GM23338 (cell line): ENCODE data around the gene QRICH2.
A peak's percentile ranks its signal among the peaks of the same experiment; 100 is the strongest.

ENCODE experiments used
- CREB1 ChIP-seq: fragments of 250-450 bp; sonication (Bioruptor Pico); IDR thresholded peaks from 2 replicates; pipeline ENCODE4 v1.5.0; 2020; ENCODE audit warnings: low read depth, mild to moderate bottlenecking, moderate library complexity
- CTCF ChIP-seq, 2 experiments: fragments of 200-600 bp in 1 of 2; sonication (generic) in 1 of 2; conservative IDR thresholded peaks; 2 replicates each; pipeline versions ENCODE4 v1.5.1 to v1.6.1; 2016 to 2017; ENCODE audit warnings: antibody characterized with exemption in 2 of 2, low read depth in 2 of 2, mild to moderate bottlenecking in 2 of 2, moderate library complexity in 1 of 2
- ETS1 ChIP-seq: IDR thresholded peaks from 2 replicates; pipeline ENCODE4 v1.6.1; 2016; ENCODE audit warnings: antibody characterized with exemption
- EZH2 ChIP-seq: fragments of 200-600 bp; sonication (generic); IDR thresholded peaks from one replicate; pipeline ENCODE4 v1.8.0; 2017; ENCODE audit warnings: antibody characterized with exemption, mild to moderate bottlenecking, low read depth; ENCODE audit not compliant: unreplicated experiment
- EZH2phosphoT487 ChIP-seq: fragments of 200-600 bp; sonication (generic); IDR thresholded peaks from one replicate; pipeline ENCODE4 v1.8.1; 2018; ENCODE audit warnings: antibody characterized with exemption; ENCODE audit not compliant: unreplicated experiment
- JUNB ChIP-seq: IDR thresholded peaks from one replicate; pipeline ENCODE4 v1.6.1; 2016; ENCODE audit warnings: antibody characterized with exemption; ENCODE audit not compliant: unreplicated experiment
- NANOG ChIP-seq: IDR thresholded peaks from 2 replicates; pipeline ENCODE4 v1.6.1; 2016; ENCODE audit warnings: antibody characterized with exemption, borderline replicate concordance
- POLR2AphosphoS5 ChIP-seq: IDR thresholded peaks from 2 replicates; pipeline ENCODE4 v1.6.1; 2016; ENCODE audit warnings: antibody characterized with exemption, low read depth
- REST ChIP-seq: IDR thresholded peaks from one replicate; pipeline ENCODE4 v1.6.1; 2018; ENCODE audit warnings: antibody characterized with exemption; ENCODE audit not compliant: unreplicated experiment
- STAT1 ChIP-seq: IDR thresholded peaks from one replicate; pipeline ENCODE4 v1.6.1; 2016; ENCODE audit warnings: antibody characterized with exemption; ENCODE audit not compliant: unreplicated experiment
- ZNF114 ChIP-seq: fragments of 250-450 bp; sonication (Bioruptor Pico); IDR thresholded peaks from 2 replicates; pipeline ENCODE4 v1.5.0; 2020; ENCODE audit warnings: mild to moderate bottlenecking, moderate library complexity
- ZNF331 ChIP-seq: fragments of 250-450 bp; sonication (Bioruptor Pico); IDR thresholded peaks from 2 replicates; pipeline ENCODE4 v1.5.0; 2020; ENCODE audit warnings: low read depth, mild to moderate bottlenecking, moderate library complexity

GRCh38 chr17:76239538-76240274 lies 68.4 kb downstream of the QRICH2 start:
- TF ChIP-seq EZH2phosphoT487 = no peak
- no peak for TF ChIP-seq CTCF (conservative IDR thresholded peaks at IDR 0.05; ENCODE audit: low read depth in 2 of 2)
- no peak for TF ChIP-seq POLR2AphosphoS5
- no peak for TF ChIP-seq JUNB
- TF ChIP-seq REST = no peak
- TF ChIP-seq EZH2 = peak; percentile 36
- TF ChIP-seq NANOG = no peak
- no peak for TF ChIP-seq CREB1 (CRISPR knock-in tag)
- TF ChIP-seq ETS1 = no peak
- TF ChIP-seq ZNF114 (CRISPR knock-in tag) = no peak
- no peak for TF ChIP-seq STAT1
- TF ChIP-seq ZNF331 (CRISPR knock-in tag) = no peak
